ENCODE results near the gene FAM151A. TPM values are rescaled to one million over a fixed set of nuclear protein-coding genes. Genes with fewer than 3 reads are reported as not detected.
A peak's percentile ranks its signal among the peaks of the same experiment; 100 is the strongest.

The FAM151A gene
- total RNA-seq, 1 donor from 2014 or later, result not detected

DNA sequence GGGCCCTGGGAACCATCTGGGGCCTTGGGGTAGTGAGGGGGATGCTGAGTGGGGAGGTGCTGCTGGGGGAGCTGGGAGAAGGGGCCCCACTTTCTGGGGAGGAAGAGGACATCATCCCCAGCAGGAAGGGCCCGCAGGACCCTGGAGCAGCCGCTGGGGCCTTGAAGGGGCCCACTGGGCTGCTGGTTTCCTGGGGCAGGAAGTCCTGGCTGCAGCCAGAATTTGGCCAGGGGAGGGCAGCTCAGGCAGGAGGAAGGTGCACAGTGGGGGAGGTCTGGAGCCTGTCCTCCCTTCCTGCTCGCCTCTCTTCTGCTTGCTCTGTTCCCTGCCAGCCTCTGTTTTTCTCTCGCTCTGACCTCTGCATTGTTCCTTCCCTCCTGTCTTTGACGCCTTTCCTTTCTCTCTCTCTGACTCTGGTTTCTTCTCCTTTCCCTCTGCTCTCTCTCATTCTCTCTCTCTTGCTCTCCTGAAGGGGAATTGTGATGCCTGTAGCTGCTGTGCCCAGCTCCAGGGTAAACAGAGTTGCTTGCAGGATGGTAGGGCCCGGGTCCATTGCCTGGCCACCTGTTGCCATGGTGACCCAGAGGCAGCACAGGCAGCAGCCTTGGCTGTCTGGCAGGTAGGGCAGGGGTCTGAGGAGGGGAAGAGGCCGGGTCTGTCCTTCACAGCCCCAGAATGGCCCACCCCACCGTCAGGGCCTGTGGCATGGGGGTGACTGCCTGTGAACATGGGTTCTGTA is 51.4 kb downstream of the FAM151A start:
- peaks cover 5% of the 10 kb centered on the region for H3K9me3 Mint-ChIP-seq (ENCODE audit: unreplicated experiment)
- H3K27me3 Mint-ChIP-seq (ENCODE audit: unreplicated experiment), result peaks cover 12% of the 10 kb centered on the region
- H3K4me3 Mint-ChIP-seq (ENCODE audit: unreplicated experiment), result peak overlapping the region; percentile 2
- peaks cover 40% of the 10 kb centered on the region for H3K4me1 Mint-ChIP-seq (ENCODE audit: low read depth, unreplicated experiment)
- no peak for DNase-seq
- TF ChIP-seq, protein P1, sequence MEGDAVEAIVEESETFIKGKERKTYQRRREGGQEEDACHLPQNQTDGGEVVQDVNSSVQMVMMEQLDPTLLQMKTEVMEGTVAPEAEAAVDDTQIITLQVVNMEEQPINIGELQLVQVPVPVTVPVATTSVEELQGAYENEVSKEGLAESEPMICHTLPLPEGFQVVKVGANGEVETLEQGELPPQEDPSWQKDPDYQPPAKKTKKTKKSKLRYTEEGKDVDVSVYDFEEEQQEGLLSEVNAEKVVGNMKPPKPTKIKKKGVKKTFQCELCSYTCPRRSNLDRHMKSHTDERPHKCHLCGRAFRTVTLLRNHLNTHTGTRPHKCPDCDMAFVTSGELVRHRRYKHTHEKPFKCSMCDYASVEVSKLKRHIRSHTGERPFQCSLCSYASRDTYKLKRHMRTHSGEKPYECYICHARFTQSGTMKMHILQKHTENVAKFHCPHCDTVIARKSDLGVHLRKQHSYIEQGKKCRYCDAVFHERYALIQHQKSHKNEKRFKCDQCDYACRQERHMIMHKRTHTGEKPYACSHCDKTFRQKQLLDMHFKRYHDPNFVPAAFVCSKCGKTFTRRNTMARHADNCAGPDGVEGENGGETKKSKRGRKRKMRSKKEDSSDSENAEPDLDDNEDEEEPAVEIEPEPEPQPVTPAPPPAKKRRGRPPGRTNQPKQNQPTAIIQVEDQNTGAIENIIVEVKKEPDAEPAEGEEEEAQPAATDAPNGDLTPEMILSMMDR (IDR thresholded peaks at IDR 0.05; ENCODE audit: partially characterized antibody, unreplicated experiment), result no peak
- H3K36me3 Mint-ChIP-seq (ENCODE audit: unreplicated experiment), result no peaks in the 10 kb centered on the region
- peak overlapping the region; percentile 44 for H3K27ac Mint-ChIP-seq (ENCODE audit: unreplicated experiment)

DNA sequence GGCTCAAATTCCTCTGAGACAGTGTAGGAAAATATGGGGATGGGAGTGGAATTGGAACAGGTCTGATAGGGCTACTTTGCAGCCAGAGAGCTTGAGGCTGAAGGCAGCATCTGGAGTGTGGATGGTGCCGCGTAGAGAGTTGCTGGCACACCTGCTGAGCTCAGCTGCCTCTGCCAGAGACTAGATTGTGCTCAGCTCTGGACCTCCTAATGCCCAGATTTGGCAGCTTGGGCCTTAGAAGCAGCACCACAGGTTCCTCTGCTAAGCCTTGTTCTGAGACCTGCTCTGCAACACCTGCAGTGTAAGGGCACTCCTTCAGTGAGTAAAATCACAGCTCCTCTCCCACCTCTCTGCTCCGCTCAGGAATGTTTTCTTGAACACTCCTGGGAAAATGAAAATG is 52.0 kb downstream of the FAM151A start:
- H3K27me3 Mint-ChIP-seq (ENCODE audit: unreplicated experiment), result peaks cover 12% of the 10 kb centered on the region
- DNase-seq, result no peak
- H3K9me3 Mint-ChIP-seq (ENCODE audit: unreplicated experiment), result peaks cover 6% of the 10 kb centered on the region
- H3K36me3 Mint-ChIP-seq (ENCODE audit: unreplicated experiment), result no peaks in the 10 kb centered on the region
- H3K4me3 Mint-ChIP-seq (ENCODE audit: unreplicated experiment), result peak overlapping the region; percentile 13
- peaks cover 42% of the 10 kb centered on the region for H3K4me1 Mint-ChIP-seq (ENCODE audit: low read depth, unreplicated experiment)
- peak overlapping the region; percentile 6 for H3K27ac Mint-ChIP-seq (ENCODE audit: unreplicated experiment)
- TF ChIP-seq, protein P1 (IDR thresholded peaks at IDR 0.05; ENCODE audit: partially characterized antibody, unreplicated experiment), result no peak

DNA sequence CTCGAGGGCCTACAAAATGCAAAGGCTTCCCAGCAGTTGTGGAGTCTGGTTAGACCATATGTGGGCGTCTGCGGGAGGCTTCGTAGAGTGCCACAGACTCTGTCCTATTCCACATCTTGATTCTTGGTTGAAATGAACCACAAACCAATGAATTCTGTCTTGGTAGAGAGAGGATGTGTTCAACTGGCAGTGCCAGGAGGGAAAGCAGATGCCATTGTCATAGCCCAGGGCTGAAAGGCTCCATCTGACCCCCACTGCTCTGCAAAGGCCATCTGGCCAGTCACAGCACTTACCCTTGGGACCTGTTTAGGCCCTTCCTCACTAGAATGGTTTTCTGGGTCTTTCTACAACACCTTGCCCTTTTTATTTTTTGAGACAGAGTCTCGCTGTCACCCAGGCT is 53.2 kb downstream of the FAM151A start:
- no peak overlapping the region for H3K4me3 Mint-ChIP-seq (ENCODE audit: unreplicated experiment)
- H3K4me1 Mint-ChIP-seq (ENCODE audit: low read depth, unreplicated experiment), result peaks cover 34% of the 10 kb centered on the region
- TF ChIP-seq, protein P1 (IDR thresholded peaks at IDR 0.05; ENCODE audit: partially characterized antibody, unreplicated experiment), result no peak
- H3K9me3 Mint-ChIP-seq (ENCODE audit: unreplicated experiment), result peaks cover 5% of the 10 kb centered on the region
- peaks cover 9% of the 10 kb centered on the region for H3K27me3 Mint-ChIP-seq (ENCODE audit: unreplicated experiment)
- H3K36me3 Mint-ChIP-seq (ENCODE audit: unreplicated experiment), result no peaks in the 10 kb centered on the region
- peak overlapping the region; percentile 80 for H3K27ac Mint-ChIP-seq (ENCODE audit: unreplicated experiment)
- no peak for DNase-seq

DNA sequence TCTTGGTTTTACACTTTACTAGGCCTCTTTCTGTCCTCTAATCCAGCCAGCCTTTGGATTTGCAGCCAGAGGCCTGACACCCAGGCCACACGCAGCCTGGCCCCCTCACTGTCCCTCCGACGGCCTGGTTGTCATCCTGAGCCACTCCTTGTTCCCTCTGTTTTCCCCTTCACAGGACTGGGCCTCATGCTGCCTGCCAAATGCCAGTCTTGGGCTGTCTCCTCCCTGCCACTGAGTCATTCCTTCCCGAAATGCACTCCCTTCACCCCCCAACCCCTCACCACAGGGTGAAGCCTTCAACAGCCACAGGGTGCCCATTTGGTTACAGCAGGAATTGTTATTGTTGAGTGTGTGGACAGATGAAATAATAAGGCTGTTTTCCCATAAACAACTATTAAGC is 54.0 kb downstream of the FAM151A start:
- no peak for DNase-seq
- Mint-ChIP-seq H3K4me1 (ENCODE audit: low read depth, unreplicated experiment) (peaks cover 34% of the 10 kb centered on the region), H3K4me3 (ENCODE audit: unreplicated experiment) (peak overlapping the region; percentile 25), H3K9me3 (ENCODE audit: unreplicated experiment) (peaks cover 5% of the 10 kb centered on the region), H3K27me3 (ENCODE audit: unreplicated experiment) (peaks cover 4% of the 10 kb centered on the region), H3K27ac (ENCODE audit: unreplicated experiment) (peak overlapping the region; percentile 39), H3K36me3 (ENCODE audit: unreplicated experiment) (no peaks in the 10 kb centered on the region)
- TF ChIP-seq, protein P1 (IDR thresholded peaks at IDR 0.05; ENCODE audit: partially characterized antibody, unreplicated experiment), result no peak

DNA sequence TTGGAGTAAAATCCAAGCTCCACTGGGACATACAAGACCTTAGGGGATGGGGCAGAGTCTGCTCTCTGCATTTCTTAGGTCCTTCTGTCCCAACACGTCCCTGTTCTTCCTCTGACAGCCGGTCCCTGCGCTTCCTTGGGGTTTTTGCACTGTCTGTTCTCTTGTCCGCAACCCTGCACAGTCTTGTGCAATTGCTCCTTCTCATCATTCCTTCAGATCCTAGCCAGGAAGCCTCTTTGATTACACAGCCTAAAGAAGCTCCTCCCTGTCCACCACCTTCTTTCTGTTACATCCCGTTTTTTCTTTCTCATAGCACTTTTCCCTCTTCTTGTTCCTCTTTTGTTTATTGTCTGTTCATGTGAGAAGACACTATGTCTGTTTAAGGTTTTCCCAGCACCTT is 55.4 kb downstream of the FAM151A start:
- Mint-ChIP-seq H3K9me3 (ENCODE audit: unreplicated experiment) (peaks cover 5% of the 10 kb centered on the region), H3K36me3 (ENCODE audit: unreplicated experiment) (no peaks in the 10 kb centered on the region), H3K27me3 (ENCODE audit: unreplicated experiment) (peaks cover 4% of the 10 kb centered on the region), H3K4me1 (ENCODE audit: low read depth, unreplicated experiment) (peaks cover 32% of the 10 kb centered on the region), H3K4me3 (ENCODE audit: unreplicated experiment) (peak overlapping the region; percentile 14), H3K27ac (ENCODE audit: unreplicated experiment) (peak overlapping the region; percentile 2)
- no peak for DNase-seq
- TF ChIP-seq, protein P1 (IDR thresholded peaks at IDR 0.05; ENCODE audit: partially characterized antibody, unreplicated experiment), result no peak
